Nephron progenitor cell (in vitro differentiated cells): ENCODE data around the gene GNAI1.

Experiments
- DNase-seq: peaks from one replicate; pipeline ENCODE4 v3.0.0; 2021
- H3K27ac Mint-ChIP-seq: 2 replicates; pipeline ENCODE4 v1.8.0; 2021; ENCODE audit warnings: mild to moderate bottlenecking, moderate library complexity, mixed read lengths
- H3K27me3 Mint-ChIP-seq: 2 replicates; pipeline ENCODE4 v1.8.0; 2021; ENCODE audit warnings: mild to moderate bottlenecking, low read depth, mixed read lengths; ENCODE audit not compliant: poor library complexity
- H3K36me3 Mint-ChIP-seq: 2 replicates; pipeline ENCODE4 v1.8.0; 2021; ENCODE audit warnings: low read depth, mixed read lengths
- H3K4me1 Mint-ChIP-seq: 2 replicates; pipeline ENCODE4 v1.8.0; 2021; ENCODE audit warnings: mixed read lengths
- H3K4me3 Mint-ChIP-seq: 2 replicates; pipeline ENCODE4 v1.8.0; 2021; ENCODE audit warnings: mild to moderate bottlenecking, moderate library complexity, mixed read lengths
- H3K9me3 Mint-ChIP-seq: 2 replicates; pipeline ENCODE4 v1.8.0; 2021; ENCODE audit warnings: mild to moderate bottlenecking, moderate library complexity, mixed read lengths
- CTCF ChIP-seq: fragments of 200-600 bp; sonication (generic); IDR thresholded peaks from 2 replicates; pipeline ENCODE4 v1.5.0; 2021; ENCODE audit warnings: antibody characterized with exemption

GNAI1 gene

GRCh38 chr7:80189638-80190037, 55.0 kb downstream of the GNAI1 start:
- DNase-seq: no peak
- H3K4me1 Mint-ChIP-seq: peaks cover 13% of the 10 kb centered on the region
- no peak overlapping the region for H3K4me3 Mint-ChIP-seq
- no peaks in the 10 kb centered on the region for H3K27me3 Mint-ChIP-seq
- no peak for TF ChIP-seq CTCF
- peaks cover 32% of the 10 kb centered on the region for H3K36me3 Mint-ChIP-seq
- H3K27ac Mint-ChIP-seq: no peak overlapping the region
- peaks cover 4% of the 10 kb centered on the region for H3K9me3 Mint-ChIP-seq

- H3K36me3 Mint-ChIP-seq: peaks cover 52% of the 10 kb centered on the region
- H3K27me3 Mint-ChIP-seq: no peaks in the 10 kb centered on the region
- no peak for TF ChIP-seq CTCF
- H3K4me1 Mint-ChIP-seq: peaks cover 1% of the 10 kb centered on the region
- DNase-seq: no peak
- no peak overlapping the region for H3K4me3 Mint-ChIP-seq
- H3K9me3 Mint-ChIP-seq: no peaks in the 10 kb centered on the region
- no peak overlapping the region for H3K27ac Mint-ChIP-seq
Observed at GRCh38 chr7:80197627-80198026, 63.0 kb downstream of the GNAI1 start.

DNA sequence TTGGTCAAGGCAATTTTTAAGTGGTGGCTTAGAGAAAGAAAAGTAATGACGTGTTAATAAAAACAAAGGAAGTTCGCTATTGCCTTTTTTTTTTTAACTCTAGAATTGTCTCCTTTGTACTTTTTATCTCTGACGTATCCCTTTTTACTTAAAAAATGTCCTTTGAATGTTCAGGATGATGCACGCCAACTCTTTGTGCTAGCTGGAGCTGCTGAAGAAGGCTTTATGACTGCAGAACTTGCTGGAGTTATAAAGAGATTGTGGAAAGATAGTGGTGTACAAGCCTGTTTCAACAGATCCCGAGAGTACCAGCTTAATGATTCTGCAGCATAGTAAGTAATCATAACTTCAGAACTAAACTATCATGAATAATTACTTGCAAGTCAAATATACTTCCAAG, 64.4 kb downstream of the GNAI1 start:
- Mint-ChIP-seq H3K9me3 (no peaks in the 10 kb centered on the region), H3K27me3 (no peaks in the 10 kb centered on the region), H3K4me3 (no peak overlapping the region), H3K4me1 (peaks cover 6% of the 10 kb centered on the region), H3K36me3 (peaks cover 56% of the 10 kb centered on the region), H3K27ac (no peak overlapping the region)
- DNase-seq: no peak
- no peak for TF ChIP-seq CTCF

GRCh38 chr7:80204454-80204853, 69.8 kb downstream of the GNAI1 start:
- no peak for DNase-seq
- TF ChIP-seq CTCF: no peak
- Mint-ChIP-seq H3K4me1 (peaks cover 11% of the 10 kb centered on the region), H3K27me3 (no peaks in the 10 kb centered on the region), H3K36me3 (peaks cover 38% of the 10 kb centered on the region), H3K9me3 (no peaks in the 10 kb centered on the region), H3K27ac (no peak overlapping the region), H3K4me3 (no peak overlapping the region)

DNA sequence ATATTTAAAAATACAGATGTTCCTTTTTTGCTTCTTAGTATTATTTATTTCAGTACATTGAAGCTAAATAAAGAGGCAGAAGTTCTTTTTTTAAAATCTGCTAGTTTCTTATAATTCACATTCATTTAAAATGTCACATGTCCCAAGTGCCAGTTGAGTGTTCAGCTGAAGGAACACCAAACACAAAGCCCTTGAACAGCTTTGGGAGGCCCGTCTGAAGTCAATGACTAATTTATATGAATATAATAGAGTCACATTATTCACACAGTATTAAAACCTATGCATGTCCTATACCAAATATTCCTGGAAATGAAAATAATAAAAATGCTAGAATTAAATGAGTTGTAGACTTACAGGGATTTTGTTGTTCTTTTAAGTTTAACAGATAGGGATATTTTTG, 70.3 kb downstream of the GNAI1 start:
- no peak overlapping the region for H3K27ac Mint-ChIP-seq
- no peak for DNase-seq
- no peak overlapping the region for H3K4me3 Mint-ChIP-seq
- no peaks in the 10 kb centered on the region for H3K27me3 Mint-ChIP-seq
- TF ChIP-seq CTCF: no peak
- H3K9me3 Mint-ChIP-seq: no peaks in the 10 kb centered on the region
- peaks cover 11% of the 10 kb centered on the region for H3K4me1 Mint-ChIP-seq
- H3K36me3 Mint-ChIP-seq: peaks cover 34% of the 10 kb centered on the region

DNA sequence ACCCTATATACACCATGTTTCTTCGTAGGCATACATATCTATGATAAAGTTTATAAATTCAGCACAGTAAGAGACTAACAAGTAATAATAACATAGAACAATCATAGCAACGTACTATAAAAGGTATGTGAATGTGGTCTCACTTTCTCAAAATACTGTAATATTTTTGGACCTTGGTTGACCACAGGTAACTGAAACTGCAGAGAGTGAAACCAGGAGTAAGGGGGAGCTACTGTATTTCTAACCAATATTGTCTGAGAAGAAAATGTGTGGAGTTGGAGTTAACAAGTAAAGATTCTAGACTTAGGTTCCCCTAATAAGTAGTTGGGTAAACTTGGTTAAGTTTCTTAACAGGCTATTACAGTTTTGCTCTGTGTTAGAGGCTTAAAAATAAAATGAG, 72.1 kb downstream of the GNAI1 start:
- no peak overlapping the region for H3K27ac Mint-ChIP-seq
- no peak for DNase-seq
- peaks cover 33% of the 10 kb centered on the region for H3K36me3 Mint-ChIP-seq
- no peaks in the 10 kb centered on the region for H3K27me3 Mint-ChIP-seq
- no peaks in the 10 kb centered on the region for H3K9me3 Mint-ChIP-seq
- no peak for TF ChIP-seq CTCF
- H3K4me1 Mint-ChIP-seq: peaks cover 22% of the 10 kb centered on the region
- no peak overlapping the region for H3K4me3 Mint-ChIP-seq
